Measurements from ENCODE around the gene IFT43. TPM values are rescaled to one million over a fixed set of nuclear protein-coding genes. Genes with fewer than 3 reads are reported as not detected.

The IFT43 gene
- total RNA-seq, 1 experiment from 2014 or later = 17.5 TPM

- CTCF ChIA-PET = interaction anchor here (1.7 to 10.6 kb wide), 6 partner anchors 60 to 417 kb away, joined by 4 to 307 read pairs (median 13); no protein-coding TSS in a partner anchor
- POLR2A ChIA-PET = no interaction called here
- Mint-ChIP-seq H3K27me3 (ENCODE audit: low read depth) (peaks cover 11% of the 10 kb centered on the region), H3K4me1 (peaks cover 46% of the 10 kb centered on the region), H3K9me3 (no peaks in the 10 kb centered on the region), H3K36me3 (no peaks in the 10 kb centered on the region), H3K4me3 (no peak overlapping the region), H3K27ac (no peak overlapping the region)
- DNase-seq (ENCODE audit: low spot score) = no peak
- no peak for TF ChIP-seq ZNF281 (CRISPR knock-in tag; IDR thresholded peaks at IDR 0.05)
- no peak for TF ChIP-seq ZNF263 (CRISPR knock-in tag; IDR thresholded peaks at IDR 0.05; ENCODE audit: low read depth)
- TF ChIP-seq ARID4B (CRISPR knock-in tag; IDR thresholded peaks at IDR 0.05; ENCODE audit: borderline replicate concordance) = no peak
- TF ChIP-seq, protein P1, sequence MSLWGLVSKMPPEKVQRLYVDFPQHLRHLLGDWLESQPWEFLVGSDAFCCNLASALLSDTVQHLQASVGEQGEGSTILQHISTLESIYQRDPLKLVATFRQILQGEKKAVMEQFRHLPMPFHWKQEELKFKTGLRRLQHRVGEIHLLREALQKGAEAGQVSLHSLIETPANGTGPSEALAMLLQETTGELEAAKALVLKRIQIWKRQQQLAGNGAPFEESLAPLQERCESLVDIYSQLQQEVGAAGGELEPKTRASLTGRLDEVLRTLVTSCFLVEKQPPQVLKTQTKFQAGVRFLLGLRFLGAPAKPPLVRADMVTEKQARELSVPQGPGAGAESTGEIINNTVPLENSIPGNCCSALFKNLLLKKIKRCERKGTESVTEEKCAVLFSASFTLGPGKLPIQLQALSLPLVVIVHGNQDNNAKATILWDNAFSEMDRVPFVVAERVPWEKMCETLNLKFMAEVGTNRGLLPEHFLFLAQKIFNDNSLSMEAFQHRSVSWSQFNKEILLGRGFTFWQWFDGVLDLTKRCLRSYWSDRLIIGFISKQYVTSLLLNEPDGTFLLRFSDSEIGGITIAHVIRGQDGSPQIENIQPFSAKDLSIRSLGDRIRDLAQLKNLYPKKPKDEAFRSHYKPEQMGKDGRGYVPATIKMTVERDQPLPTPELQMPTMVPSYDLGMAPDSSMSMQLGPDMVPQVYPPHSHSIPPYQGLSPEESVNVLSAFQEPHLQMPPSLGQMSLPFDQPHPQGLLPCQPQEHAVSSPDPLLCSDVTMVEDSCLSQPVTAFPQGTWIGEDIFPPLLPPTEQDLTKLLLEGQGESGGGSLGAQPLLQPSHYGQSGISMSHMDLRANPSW (CRISPR knock-in tag; conservative IDR thresholded peaks at IDR 0.05; ENCODE audit: low read depth) = no peak
- TF ChIP-seq MXD4 (CRISPR knock-in tag; IDR thresholded peaks at IDR 0.05; ENCODE audit: borderline replicate concordance) = no peak
- no peak for TF ChIP-seq FOXP1 (CRISPR knock-in tag; IDR thresholded peaks at IDR 0.05; ENCODE audit: borderline replicate concordance)
- TF ChIP-seq AR (CRISPR knock-in tag; IDR thresholded peaks at IDR 0.05) = no peak
- no peak for TF ChIP-seq ZNF219 (CRISPR knock-in tag; IDR thresholded peaks at IDR 0.05; ENCODE audit: borderline replicate concordance)
- TF ChIP-seq MYBL2 (CRISPR knock-in tag; IDR thresholded peaks at IDR 0.05) = no peak
- TF ChIP-seq PRDM15 (CRISPR knock-in tag; IDR thresholded peaks at IDR 0.05) = no peak
- no peak for TF ChIP-seq JUN (CRISPR knock-in tag; IDR thresholded peaks at IDR 0.05)
- TF ChIP-seq ZNF121 (CRISPR knock-in tag; IDR thresholded peaks at IDR 0.05) = no peak
- no peak for TF ChIP-seq NFATC4 (CRISPR knock-in tag; IDR thresholded peaks at IDR 0.05)
- TF ChIP-seq TP53 (CRISPR knock-in tag; IDR thresholded peaks at IDR 0.05) = no peak
- no peak for TF ChIP-seq CDX4 (CRISPR knock-in tag; IDR thresholded peaks at IDR 0.05; ENCODE audit: borderline replicate concordance)
- no peak for TF ChIP-seq ELF4 (CRISPR knock-in tag; IDR thresholded peaks at IDR 0.05; ENCODE audit: low read depth)
- TF ChIP-seq HMGA2 (CRISPR knock-in tag; IDR thresholded peaks at IDR 0.05) = no peak
- no peak for ATAC-seq
These were observed 8.0 kb upstream of the IFT43 start for GRCh38 chr14:75977582-75977943.
